Measurements from ENCODE around the gene CUL2.

CUL2 gene

GRCh38 chr10:35126530-35127288 is 36.6 kb upstream of the CUL2 start, which contains the start of gene CREM (continued):
- TF ChIP-seq PRDM6 (tag by site-specific recombination; IDR thresholded peaks at IDR 0.05) (0 out of 2 replicates have a peak, but pooled peaks have one; percentile 19), ZIC2 (tag by site-specific recombination; IDR thresholded peaks at IDR 0.05) (peak; percentile 42), ZNF48 (tag by site-specific recombination; IDR thresholded peaks at IDR 0.05) (no peak), ZNF747 (tag by site-specific recombination; IDR thresholded peaks at IDR 0.05) (no peak), ZNF600 (tag by site-specific recombination; IDR thresholded peaks at IDR 0.05) (peak; percentile 96), ZNF121 (tag by site-specific recombination; IDR thresholded peaks at IDR 0.05) (0 out of 2 replicates have a peak, but pooled peaks have one; percentile 38), ZNF18 (tag by site-specific recombination; IDR thresholded peaks at IDR 0.05) (no peak), ZNF510 (tag by site-specific recombination; IDR thresholded peaks at IDR 0.05; ENCODE audit: insufficient replicate concordance) (no peak), ZSCAN23 (tag by site-specific recombination; IDR thresholded peaks at IDR 0.05) (0 out of 2 replicates have a peak, but pooled peaks have one; percentile 25), SCRT2 (tag by site-specific recombination; IDR thresholded peaks at IDR 0.05) (0 out of 2 replicates have a peak, but pooled peaks have one; percentile 49), EGR2 (tag by site-specific recombination; IDR thresholded peaks at IDR 0.05; ENCODE audit: low read depth) (peak; percentile 47; the same call in 1 of the 2 replicates), ZNF202 (tag by site-specific recombination; IDR thresholded peaks at IDR 0.05; ENCODE audit: borderline replicate concordance) (no peak), ZNF19 (tag by site-specific recombination; IDR thresholded peaks at IDR 0.05; ENCODE audit: low read depth) (no peak), ZNF350 (tag by site-specific recombination; IDR thresholded peaks at IDR 0.05) (no peak), ZFP3 (tag by site-specific recombination; IDR thresholded peaks at IDR 0.05; ENCODE audit: low read depth) (no peak), PRDM4 (tag by site-specific recombination; IDR thresholded peaks at IDR 0.05) (0 out of 2 replicates have a peak, but pooled peaks have one; percentile 44), PRDM1 (tag by site-specific recombination; IDR thresholded peaks at IDR 0.05) (no peak), REST (tag by site-specific recombination; IDR thresholded peaks at IDR 0.05) (peak; percentile 18; the same call in 1 of the 2 replicates), TCF7L2 (IDR thresholded peaks at IDR 0.05; ENCODE audit: borderline replicate concordance, low read depth, low read length) (no peak), CTCF (tag by site-specific recombination; IDR thresholded peaks at IDR 0.05) (peak; percentile 89), ZNF677 (tag by site-specific recombination; IDR thresholded peaks at IDR 0.05) (no peak), ZNF558 (tag by site-specific recombination; IDR thresholded peaks at IDR 0.05) (no peak), ZNF449 (tag by site-specific recombination; IDR thresholded peaks at IDR 0.05) (peak; percentile 99), ZNF174 (tag by site-specific recombination; IDR thresholded peaks at IDR 0.05) (no peak), ZNF501 (tag by site-specific recombination; IDR thresholded peaks at IDR 0.05) (peak; percentile 87), FEZF1 (tag by site-specific recombination; IDR thresholded peaks at IDR 0.05) (no peak)

All from HEK293 (cell line).